NCI-H1436 treated with DMSO at 0.1 percent for 48 hours (cell line): ENCODE measurements around the gene CHAF1B.
"Not testable (repeated sequence)": the region's sequence is repeated elsewhere in the genome, so short reads cannot be mapped to it uniquely, and the experiment has no call there.

Experiments
- DNase-seq: peaks from one replicate; lab custom pipeline; 2025; lab: John Stamatoyannopoulos, UW

The CHAF1B gene

DNA sequence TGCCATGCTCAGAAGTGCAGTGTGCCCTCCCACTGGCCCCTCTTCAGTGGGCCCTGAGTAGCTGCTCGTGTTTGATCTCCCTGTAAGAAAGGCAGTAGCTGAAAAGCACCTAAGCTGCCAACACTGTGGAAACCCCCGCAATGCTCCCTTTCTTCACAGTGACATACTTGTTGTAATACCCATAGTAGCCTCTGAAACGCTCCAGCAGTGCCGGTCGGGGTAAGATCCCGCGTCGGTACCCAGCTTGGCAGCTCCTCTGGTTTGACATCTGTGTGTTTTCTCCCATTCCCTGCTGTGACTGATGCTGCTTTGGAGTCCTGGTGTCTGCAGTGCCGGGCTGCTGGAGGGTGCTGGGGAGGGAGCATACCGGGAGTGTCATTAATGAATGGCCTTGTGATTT is 3.6 kb downstream of the CHAF1B start:
- no peak for DNase-seq

DNA sequence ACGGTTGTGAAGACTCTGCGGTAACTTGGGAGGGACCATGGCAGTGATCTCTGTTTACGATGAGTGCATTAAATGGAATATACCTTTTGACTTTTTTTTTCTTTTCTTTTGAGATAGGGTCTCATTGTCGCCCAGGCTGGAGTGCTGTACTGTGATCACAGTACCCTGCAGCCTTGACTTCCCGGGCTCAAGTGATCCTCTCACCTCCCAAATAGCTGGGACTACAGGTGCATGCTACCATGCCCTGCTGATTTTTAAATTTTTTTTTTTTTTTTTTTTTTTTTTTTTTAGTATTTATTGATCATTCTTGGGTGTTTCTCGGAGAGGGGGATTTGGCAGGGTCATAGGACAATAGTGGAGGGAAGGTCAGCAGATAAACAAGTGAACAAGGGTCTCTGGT is 6.5 kb downstream of the CHAF1B start:
- not testable (repeated sequence) for DNase-seq

DNA sequence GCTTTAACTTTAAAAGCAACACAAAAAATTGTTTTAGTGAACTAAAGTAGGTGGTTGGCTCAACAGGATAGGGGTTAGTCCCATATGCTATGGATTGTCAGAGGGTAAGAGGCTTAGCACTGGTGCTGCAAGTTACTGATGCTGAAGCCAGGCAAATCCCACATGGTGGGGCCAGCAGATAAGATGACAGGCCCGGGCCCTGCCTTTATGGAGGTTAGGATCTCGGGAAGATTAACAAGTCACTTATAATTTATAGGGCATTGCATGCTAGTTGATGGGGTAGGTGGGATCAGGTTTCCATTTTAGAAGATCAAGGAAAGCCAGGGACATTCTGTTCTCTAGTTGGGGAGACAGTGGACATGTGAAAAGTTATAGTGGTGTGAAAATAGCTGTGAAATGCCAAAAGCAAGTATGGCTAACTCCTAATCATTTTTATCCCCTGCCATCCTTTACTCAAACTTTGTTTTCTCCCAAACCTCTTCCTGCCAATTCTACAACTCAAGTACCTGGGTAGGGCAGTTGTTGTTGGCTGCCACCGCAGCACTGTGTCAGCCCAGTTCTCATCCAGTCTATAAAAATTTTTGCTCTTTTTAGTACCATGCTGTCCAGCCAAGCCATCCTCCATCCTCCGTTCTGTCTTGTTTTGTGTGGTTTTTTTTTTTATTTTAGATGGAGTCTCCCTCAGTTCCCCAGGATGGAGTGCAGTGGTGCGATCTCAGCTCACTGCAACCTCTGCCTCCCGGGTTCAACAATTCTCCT is 10.3 kb downstream of the CHAF1B start:
- DNase-seq: no peak

DNA sequence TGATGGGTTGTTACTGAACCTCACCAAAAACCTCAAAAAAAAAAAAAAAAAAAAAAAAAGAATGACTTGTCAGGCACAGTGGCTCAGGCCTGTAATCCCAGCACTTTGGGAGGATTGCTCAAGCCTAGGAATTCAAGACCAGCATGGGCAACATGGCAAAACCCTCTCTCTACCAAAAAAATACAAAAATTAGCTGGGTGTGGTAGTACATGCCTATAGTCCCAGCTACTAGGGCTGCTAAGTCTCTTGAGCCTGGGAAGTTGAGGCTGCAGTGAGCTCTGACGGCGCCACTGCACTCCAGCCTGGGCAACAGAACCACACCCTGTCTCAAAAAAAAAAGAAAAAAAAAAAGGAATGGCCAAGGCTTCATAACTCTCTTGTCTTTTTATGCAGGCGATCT is 11.1 kb downstream of the CHAF1B start:
- DNase-seq: no peak

DNA sequence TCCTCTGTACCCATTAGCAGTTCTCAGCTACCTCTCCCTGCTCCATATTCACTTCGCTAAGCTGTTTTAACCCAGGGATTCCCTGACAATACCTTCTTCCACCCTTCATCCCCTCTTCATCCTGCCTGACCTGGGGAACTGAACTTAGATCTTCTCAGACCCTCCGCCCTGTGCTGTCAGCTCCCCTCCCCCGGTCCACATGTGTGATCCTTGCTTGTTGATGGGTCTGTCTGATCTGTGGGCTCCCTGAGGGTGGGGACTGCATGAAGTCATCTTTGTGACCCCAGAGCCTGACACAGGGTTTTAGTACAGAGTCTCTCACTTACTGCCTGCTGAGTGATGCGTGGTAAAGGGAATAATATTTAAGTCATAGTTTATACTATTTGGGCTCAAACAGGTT is 11.8 kb downstream of the CHAF1B start:
- DNase-seq: no peak

DNA sequence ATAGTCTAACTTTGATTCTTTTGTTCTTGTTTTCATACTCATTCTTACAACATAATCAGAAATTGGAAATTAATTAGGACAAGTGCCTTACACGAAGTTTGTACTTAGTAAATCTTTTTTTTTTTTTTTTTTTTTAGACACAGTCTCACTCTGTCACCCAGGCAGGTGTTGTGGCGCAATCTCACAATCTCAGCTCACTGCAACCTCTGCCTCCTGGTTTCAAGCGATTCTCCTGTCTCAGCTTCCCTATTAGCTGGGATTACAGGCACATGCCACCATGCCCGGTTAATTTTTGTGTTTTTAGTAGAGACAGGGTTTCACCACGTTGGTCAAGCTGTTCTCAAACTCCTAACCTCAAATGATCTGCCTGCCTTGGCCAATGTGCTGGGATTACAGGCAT is 12.4 kb downstream of the CHAF1B start:
- no peak for DNase-seq

DNA sequence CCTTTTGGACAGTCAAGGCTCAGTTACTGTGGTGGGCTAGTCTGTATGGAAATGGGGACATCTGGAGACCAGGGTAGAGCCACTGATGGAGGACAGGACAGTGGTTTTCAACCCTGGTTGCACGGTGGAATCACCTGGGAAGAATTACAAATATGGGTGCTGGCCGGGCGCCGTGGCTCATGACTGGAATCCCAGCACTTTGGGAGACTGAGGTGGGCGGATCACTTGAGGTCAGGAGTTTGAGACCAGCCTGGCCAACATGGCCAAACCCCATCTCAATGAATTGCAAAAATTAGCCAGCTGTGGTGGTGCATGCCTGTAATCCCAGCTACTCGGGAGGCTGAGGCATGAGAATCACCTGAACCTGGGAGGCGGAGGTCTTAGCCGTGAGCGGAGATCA is 14.5 kb downstream of the CHAF1B start:
- DNase-seq: not testable (repeated sequence)

DNA sequence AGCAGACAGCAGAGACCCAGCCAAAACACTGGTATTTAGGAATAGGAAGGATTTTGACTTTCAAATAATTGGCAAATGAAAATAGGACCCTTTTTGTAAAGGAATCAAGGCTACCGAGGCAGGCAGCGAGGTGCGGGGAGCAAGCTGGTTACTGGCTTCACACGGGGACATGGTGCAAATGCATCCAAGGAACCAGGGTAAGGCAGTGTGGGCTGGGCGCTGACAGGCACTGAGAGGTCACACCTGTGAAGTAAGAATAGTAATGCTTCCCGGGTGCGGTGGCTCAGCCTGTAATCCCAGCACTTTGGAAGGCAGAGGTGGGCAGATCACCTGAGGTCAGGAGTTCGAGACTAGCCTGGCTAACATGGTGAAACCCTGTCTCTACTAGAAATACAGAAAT is 15.5 kb downstream of the CHAF1B start:
- DNase-seq: no peak

DNA sequence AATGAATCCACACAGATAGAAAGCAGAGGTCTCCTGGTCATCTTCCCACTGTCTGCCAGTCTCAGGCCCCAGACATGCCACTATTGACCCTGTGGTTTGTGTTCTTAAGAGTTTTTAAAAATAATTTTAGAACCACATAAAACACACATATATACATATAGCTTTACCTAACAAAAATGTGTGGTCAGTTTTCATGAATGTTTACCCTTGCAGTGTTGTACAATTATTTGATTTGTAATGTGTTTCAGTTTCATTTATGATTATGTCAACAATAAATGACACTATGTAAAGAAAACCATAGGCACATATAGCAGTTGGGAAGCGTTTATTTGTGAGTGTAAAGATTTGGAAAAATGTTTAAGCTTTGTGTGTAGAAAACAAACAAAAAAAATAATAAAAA is 17.1 kb downstream of the CHAF1B start:
- DNase-seq: no peak

DNA sequence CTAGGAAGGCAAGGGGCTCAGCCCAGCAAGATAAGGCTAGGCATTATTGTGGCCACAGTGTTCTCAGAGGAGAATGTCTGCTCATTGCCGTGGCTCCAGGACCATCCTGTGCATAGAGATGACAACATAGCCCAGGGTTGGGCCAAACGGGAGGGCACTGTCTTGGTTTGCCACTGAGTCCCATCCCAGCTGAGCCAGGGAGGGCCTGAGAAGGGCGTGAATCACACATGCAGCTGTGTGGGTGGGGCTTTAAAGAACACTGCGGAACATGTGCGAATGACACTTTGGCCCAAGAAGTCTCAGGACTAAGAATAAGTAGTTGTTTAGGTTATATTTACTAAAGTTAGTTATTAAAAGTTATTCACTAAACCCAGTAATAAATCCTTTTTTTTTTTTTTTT is 18.5 kb downstream of the CHAF1B start:
- DNase-seq: no peak

DNA sequence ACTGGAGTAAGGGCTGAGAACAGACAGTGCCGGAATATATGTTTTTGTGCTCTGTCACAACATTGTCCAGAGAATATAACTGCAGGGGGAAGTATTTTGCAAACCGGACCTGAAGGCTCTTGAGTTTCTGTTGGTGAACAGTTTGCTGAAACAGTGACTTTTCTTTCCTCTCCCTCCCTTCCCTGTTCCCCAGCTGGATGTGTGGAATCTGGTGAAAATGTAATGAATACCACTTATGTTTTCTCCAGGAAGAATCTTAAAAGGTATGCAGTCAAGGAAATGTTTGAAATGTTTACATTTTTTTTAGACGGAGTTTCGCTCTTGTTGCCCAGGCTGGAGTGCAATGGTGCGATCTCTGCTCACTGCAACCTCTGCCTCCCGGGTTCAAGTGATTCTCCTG is 23.4 kb downstream of the CHAF1B start:
- DNase-seq: no peak

DNA sequence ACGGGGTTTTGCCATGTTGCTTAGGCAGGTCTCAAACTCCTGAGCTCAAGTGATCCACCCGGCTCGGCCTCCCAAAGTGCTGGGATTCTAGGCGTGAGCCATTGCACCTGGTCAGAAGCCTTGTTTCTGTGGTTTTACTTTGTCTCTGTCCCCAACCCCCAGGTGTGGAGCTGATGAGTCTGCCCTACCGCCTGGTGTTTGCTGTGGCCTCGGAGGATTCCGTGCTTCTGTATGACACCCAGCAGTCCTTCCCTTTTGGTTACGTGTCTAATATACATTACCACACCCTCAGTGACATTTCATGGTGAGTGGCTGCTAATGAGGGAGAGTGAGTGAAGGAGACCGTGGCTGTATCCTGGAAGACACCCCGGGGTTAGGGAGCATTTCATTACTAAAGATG is 26.1 kb downstream of the CHAF1B start:
- DNase-seq: no peak

DNA sequence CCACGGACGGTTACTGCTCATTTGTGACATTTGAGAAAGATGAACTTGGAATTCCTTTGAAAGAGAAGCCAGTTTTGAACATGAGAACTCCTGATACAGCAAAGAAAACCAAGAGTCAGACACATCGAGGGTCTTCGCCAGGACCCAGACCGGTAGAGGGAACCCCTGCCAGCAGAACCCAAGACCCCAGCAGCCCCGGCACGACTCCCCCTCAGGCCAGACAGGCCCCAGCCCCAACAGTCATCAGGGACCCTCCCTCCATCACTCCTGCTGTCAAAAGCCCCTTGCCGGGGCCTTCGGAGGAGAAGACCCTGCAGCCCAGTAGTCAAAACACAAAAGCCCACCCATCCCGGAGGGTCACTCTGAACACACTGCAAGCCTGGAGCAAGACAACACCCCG is 27.7 kb downstream of the CHAF1B start:
- no peak for DNase-seq

DNA sequence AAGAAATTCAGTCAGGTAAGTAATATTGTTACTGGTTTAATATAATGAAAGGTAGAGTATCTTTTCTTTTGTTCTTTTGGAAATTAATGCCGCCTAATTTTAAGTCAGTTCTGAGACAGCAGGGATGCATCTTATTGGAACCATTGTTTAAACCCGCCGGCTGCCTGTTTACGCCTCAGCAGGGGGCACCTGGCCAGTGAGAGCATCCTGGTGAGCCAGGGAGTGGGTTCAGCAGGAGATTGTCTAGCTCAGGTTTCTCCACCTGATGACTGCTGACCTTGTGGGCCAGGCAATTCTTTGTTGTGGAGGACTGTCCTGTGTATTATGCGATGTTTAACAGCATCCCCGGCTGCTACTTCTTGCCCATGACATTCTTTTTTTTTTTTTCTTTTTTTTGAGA is 30.2 kb downstream of the CHAF1B start:
- no peak for DNase-seq

DNA sequence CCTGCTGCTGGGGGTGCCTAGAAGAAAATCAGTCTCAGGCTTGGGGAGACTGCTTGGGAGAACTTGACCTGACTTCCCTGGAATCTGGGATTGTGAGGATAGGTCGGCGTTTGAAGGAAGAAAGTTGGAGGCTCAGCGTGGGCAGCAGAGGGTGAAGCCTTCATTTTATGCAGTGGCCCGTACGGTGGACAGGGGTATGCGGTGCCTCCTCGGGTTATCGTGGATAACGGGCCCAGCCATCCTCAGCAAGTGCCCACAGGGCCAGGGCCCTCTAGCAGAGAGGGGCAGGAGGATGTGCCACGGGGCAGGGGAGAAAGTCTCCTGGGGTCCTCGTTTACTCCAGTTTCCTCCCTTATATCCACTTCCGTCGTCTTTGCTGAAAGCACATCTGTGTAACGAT is 34.0 kb downstream of the CHAF1B start:
- DNase-seq: no peak

DNA sequence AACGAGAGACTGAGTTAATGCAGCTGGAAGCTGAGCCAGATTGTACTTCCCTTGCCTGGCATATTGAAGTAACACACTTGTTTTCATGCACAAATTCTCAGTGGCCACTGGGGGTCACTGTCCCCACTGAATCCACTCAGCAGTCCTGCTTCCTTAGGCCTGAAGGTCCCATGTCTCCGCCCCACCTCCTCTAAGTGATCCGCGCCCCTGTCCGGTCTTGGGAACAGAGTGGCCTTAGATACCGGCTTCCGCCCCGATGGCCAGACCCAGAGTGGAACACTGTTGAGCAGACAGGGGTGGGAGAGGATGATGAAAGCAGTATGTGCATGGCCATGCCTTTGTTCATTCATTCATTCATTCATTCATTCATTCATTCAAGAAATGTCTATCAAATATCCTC is 34.8 kb downstream of the CHAF1B start:
- DNase-seq: no peak

DNA sequence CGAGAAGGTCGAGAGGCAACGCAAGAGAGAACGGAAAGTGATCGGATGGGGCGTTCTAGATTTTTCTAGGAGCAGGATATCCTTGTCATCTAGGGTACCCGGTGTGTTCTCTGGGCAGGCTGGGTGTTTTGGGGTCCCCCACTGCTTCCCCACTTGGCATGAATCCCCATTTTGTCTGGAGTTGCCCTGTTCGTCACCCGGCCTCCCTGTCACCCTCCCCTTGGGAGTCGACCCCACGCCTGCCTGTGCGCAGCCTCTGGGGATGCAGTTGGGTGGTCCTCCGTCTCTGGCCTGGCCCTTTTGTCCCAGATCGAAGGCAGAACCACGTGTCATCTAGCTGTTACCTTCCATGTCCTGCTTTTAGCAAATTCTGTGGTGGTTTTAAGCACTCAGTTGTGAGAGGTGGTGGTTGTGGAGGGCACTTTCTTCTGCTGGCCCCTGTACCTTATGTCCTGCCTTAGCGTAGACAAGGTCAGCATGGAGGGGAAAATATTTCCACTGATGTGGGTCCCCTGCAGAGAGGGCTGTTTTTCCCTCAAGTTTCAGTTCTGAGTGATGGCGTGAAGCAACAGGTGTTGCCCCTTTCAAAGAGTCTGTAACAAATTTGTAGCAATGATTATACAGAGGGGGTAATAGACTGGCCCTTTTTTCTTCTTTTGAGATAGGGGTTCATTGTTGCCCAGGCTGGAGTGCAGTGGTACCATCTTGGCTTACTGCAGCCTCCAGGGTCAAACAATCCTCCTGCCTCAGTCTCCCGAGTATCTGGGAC is 35.6 kb downstream of the CHAF1B start:
- no peak for DNase-seq

DNA sequence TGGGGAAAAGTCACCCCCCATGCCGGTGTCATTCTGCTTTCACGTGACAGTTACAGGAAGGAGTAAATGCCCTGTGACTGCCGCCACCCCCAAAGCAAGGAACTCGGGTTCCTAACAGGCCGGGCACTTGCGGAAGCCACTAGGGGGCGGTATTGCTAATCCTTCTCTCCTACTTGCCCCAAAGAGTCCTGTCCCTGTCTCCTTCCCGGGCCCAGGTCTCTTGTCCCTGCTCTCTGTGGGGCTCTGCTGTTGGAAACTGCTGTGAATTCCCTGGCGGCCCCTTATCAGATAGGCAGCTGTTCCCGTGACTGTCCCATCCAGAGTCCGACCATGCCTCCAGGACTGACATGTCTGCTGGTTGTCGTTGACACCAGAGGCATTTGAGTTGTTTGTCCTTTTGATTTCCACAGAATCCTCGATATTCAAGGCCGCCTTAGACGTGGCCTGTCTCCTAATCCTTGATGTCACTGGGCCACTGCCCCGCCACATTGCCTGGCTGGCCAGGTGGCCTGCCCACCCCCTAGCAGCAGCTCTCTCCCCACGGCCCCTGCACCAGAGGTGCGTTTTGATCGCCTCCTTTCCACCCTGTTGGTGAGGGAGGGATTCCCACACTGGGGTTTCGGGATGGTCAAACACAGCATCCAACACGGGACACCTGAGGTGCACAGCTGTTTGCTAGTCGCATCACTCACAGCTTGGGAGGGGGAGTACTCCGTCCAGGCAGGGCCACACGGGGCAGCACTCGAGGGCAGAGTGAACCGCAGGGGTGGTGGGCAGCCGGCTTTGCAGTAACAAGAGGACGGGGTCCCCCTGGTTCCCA is 37.3 kb downstream of the CHAF1B start:
- DNase-seq: no peak

DNA sequence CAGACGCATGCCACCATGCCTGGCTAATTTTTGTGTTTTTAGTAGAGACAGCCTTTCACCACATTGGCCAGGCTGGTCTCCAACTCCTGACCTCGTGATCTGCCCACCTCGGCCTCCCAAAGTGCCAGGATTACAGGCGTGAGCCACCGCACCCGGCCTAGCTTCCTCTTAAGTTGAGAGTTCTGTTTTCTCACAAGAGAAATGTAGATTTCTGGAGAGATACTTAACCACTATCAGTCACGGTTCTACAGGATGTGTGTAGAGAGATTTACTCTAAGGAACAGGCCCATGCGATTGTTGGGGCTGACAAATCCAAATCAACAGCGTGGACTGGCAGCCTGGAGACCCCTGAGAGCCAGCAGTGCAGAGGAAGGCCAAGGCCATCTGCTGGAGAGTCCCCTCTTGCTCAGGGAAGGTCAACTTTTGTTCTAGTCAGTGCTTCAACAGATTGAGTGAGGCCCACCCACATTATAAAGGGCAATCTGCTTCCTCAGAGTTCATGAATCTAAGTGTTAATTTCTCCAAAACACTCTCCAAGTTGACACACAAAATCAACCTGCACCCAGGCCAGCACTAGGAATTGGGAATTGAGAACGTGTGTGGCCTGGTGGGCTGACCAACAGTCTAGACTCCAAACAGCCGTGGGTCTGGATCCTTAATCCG is 38.7 kb downstream of the CHAF1B start:
- no peak for DNase-seq

DNA sequence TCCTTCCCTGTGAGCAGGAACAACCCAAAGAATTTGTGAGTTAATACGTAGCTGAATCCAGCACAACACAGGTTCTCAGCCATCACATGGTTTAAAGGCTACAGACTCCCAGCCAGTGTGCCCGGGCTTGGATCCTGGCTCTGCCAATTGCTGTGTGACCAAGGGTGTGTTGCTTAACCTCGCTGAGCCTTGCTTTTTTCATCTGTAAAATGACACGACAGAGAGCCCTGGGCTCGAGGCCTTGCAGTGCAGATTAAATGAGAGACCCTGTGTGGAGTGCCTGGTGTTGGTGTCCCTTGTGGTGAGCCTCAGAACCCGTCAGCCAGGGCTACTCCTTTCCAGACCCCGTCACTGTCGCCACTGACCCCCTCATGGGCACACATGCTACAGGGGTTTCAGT is 39.4 kb downstream of the CHAF1B start:
- no peak for DNase-seq

DNA sequence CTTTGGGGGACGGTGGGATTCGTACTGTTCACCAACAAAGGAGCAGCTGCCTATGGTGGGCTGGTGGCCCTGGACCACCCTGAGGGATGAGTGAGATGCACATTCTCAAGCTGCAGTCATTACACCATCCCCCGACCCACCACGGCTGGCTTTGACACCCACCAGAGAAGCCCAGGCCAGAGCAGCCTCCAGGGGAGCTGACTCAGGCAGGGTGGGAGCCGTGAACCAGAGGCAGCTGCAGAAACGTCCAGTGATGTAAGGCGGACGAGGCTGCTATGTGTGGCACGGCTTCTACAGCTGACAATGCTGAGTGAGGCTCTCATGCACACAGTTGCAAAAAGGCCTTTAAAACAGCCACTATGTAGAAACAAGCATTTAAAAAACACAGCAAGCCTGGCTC is 40.1 kb downstream of the CHAF1B start:
- DNase-seq: no peak

DNA sequence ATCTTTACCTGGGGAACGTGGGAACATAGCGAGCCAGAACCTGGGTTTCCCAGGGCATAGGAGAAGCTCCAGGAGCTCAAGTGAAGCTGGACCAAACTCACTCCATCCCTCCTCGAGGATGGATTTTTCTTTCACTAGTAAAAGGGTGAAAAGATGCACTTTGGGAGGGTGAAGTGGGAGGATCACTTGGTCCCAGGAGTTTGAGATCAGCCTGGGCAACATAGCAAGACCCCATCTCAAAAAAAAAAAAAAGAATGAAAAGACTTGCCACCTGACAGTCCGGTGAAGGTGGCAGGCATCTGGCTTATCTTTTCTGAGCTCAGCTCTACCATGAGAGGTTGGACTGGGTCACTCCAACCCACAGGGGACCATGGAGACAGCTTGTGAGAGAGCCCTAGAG is 42.3 kb downstream of the CHAF1B start:
- no peak for DNase-seq
